Measurements from ENCODE around the gene AARS2. TPM values are rescaled to one million over a fixed set of nuclear protein-coding genes. Genes with fewer than 3 reads are reported as not detected.
A peak's percentile ranks its signal among the peaks of the same experiment; 100 is the strongest.

The AARS2 gene
- total and polyA plus RNA-seq, 4 experiments from 2014 or later = 4.2 to 25.6 (median 16.9) TPM

DNA sequence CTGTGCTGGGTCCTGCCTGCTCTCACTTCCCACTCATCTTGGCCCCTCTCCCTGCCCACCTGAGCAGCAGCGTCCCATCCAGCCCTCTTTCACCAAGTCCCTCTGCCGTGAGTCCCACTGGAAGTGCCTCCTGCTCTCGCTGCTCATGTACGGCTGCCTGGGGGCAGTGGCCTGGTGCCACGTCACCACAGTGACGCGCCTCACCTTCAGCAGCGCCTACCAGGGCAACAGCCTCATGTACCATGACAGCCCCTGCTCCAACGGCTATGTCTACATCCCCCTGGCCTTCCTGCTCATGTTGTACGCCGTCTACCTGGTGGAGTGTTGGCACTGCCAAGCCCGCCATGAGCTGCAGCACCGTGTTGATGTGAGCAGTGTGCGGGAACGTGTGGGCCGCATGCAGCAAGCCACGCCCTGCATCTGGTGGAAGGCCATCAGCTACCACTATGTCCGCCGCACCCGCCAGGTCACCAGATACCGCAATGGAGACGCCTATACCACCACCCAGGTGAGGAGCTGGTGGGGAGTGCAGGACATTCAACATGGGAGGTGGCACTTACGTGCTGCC lies 40.1 kb downstream of the AARS2 start:
- Histone ChIP-seq H3K27ac (ENCODE audit: low read depth, low read length) (no peak overlapping the region), H3K4me1 (ENCODE audit: insufficient read depth, low read length) (peaks cover 7% of the 10 kb centered on the region), H3K27me3 (ENCODE audit: insufficient read depth, low read length) (peaks cover 43% of the 10 kb centered on the region), H3K4me3 (ENCODE audit: low read length in 2 of 2) (no peak overlapping the region), H3K9me3 (ENCODE audit: control insufficient read depth in 1 of 2, low read length in 2 of 2) (no peaks in the 10 kb centered on the region), H3K36me3 (ENCODE audit: insufficient read depth, low read length) (no peaks in the 10 kb centered on the region)
- Mint-ChIP-seq H3K9me3 (peaks cover 0 to 2% (median 0%) of the 10 kb centered on the region in 8 donors), H3K36me3 (peaks cover 0 to 5% of the 10 kb centered on the region in 2 donors), H3K27me3 (peaks cover 45 to 63% of the 10 kb centered on the region in 2 donors), H3K4me1 (peaks cover 0 to 19% (median 4%) of the 10 kb centered on the region in 4 donors), H3K4me3 (peak overlapping the region in 1 of 8 donors; percentile 23), H3K27ac (no peak overlapping the region)
- CTCF ChIA-PET (ENCODE audit: partially characterized antibody) = no interaction called here
- no peak for DNase-seq
- intact Hi-C loops (cut with micrococcal nuclease) = no loop called here
- POLR2A ChIA-PET (ENCODE audit: partially characterized antibody) = no interaction called here

DNA sequence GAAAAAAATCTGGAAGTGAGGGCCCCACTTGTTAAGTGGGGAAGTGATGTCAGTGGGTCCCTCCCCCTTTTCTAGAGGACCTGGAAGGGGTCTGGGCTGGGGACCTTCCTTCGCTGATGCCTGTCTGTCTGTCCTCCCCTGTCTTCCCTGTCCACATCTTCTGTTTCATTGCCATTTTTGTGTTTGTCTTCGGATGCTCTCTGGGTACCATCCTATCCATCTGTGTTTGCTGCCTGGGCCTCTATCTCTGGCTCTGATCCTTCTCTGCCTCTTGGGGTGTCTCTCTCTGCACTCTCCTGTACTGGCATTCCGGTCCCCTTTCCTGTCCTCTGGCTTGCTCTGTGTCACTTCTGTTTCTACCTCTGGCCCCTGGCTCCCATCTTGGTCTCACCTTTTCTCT lies 40.6 kb downstream of the AARS2 start:
- Mint-ChIP-seq H3K36me3 (peaks cover 0 to 5% of the 10 kb centered on the region in 2 donors), H3K27me3 (peaks cover 40 to 58% of the 10 kb centered on the region in 2 donors), H3K4me1 (peaks cover 0 to 24% (median 4%) of the 10 kb centered on the region in 4 donors), H3K4me3 (peak overlapping the region in 3 of 8 donors; percentile 14 to 23 (median 21)), H3K27ac (no peak overlapping the region), H3K9me3 (peaks cover 0 to 2% (median 0%) of the 10 kb centered on the region in 8 donors)
- Histone ChIP-seq H3K27me3 (ENCODE audit: insufficient read depth, low read length) (peaks cover 43% of the 10 kb centered on the region), H3K9me3 (ENCODE audit: control insufficient read depth in 1 of 2, low read length in 2 of 2) (no peaks in the 10 kb centered on the region), H3K27ac (ENCODE audit: low read depth, low read length) (no peak overlapping the region), H3K36me3 (ENCODE audit: insufficient read depth, low read length) (no peaks in the 10 kb centered on the region), H3K4me3 (ENCODE audit: low read length in 2 of 2) (no peak overlapping the region), H3K4me1 (ENCODE audit: insufficient read depth, low read length) (peaks cover 7% of the 10 kb centered on the region)
- no peak for DNase-seq
- CTCF ChIA-PET (ENCODE audit: partially characterized antibody) = no interaction called here
- intact Hi-C loops (cut with micrococcal nuclease) = no loop called here
- POLR2A ChIA-PET (ENCODE audit: partially characterized antibody) = no interaction called here

DNA sequence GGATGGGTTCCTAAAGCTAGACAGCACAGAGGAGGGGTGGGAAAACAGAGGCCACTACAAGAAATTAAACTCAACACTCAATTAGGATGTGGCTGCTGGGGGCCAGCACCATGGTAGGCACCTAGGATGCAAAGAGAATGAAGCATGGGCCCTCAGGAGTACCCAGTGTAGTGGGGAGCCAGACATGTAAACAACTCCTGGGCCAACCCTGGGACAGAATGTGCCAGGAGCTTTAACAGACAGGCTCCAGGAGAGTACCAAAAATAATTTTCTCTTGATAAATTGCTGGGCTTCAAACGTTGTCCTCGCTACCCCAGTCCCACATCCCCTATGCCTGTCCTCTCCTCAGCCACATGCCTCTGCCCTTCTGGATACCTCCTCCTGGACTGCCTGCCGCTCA lies 41.2 kb downstream of the AARS2 start:
- ChIA-PET POLR2A (ENCODE audit: partially characterized antibody) (interaction anchor here (1.0 kb wide), 1 partner anchor 66 kb away, joined by 3 read pairs; no protein-coding TSS in a partner anchor), CTCF (ENCODE audit: partially characterized antibody) (no interaction called here)
- peaks cover 7% of the 10 kb centered on the region for H3K4me1 ChIP-seq (ENCODE audit: insufficient read depth, low read length)
- no peak overlapping the region for H3K27ac ChIP-seq (ENCODE audit: low read depth, low read length)
- no peak overlapping the region for H3K4me3 ChIP-seq (ENCODE audit: low read length in 2 of 2)
- H3K27me3 ChIP-seq (ENCODE audit: insufficient read depth, low read length) = peaks cover 39% of the 10 kb centered on the region
- H3K36me3 ChIP-seq (ENCODE audit: insufficient read depth, low read length) = no peaks in the 10 kb centered on the region
- H3K27ac Mint-ChIP-seq = peak overlapping the region in 1 of 7 donors; percentile 35
- intact Hi-C loops (cut with micrococcal nuclease) = no loop called here
- peaks cover 0 to 5% of the 10 kb centered on the region in 2 donors for H3K36me3 Mint-ChIP-seq
- peaks cover 34 to 52% of the 10 kb centered on the region in 2 donors for H3K27me3 Mint-ChIP-seq
- peak overlapping the region in 5 of 8 donors; percentile 10 to 79 (median 21) for H3K4me3 Mint-ChIP-seq
- H3K9me3 Mint-ChIP-seq = peaks cover 0 to 2% (median 0%) of the 10 kb centered on the region in 8 donors
- no peak for DNase-seq
- H3K4me1 Mint-ChIP-seq = peaks cover 0 to 21% (median 4%) of the 10 kb centered on the region in 4 donors
- H3K9me3 ChIP-seq (ENCODE audit: control insufficient read depth in 1 of 2, low read length in 2 of 2) = no peaks in the 10 kb centered on the region

DNA sequence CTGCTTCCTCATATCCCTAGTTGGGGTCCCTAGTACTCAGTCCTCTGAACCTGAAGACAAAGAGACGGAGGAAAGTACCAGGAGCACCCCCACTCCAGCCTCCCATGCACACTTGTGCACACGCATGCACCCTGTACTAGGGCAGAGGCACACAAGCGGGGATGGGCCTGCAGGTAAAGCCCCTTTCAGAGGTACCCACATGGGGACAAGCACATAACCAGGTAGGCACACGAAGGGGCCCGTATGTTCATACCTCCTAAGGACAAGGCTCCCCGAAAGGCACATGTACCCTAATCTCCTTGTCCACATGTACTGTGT lies 41.8 kb downstream of the AARS2 start:
- Histone ChIP-seq H3K9me3 (ENCODE audit: control insufficient read depth in 1 of 2, low read length in 2 of 2) (no peaks in the 10 kb centered on the region), H3K27ac (ENCODE audit: low read depth, low read length) (no peak overlapping the region), H3K36me3 (ENCODE audit: insufficient read depth, low read length) (no peaks in the 10 kb centered on the region), H3K4me1 (ENCODE audit: insufficient read depth, low read length) (peaks cover 7% of the 10 kb centered on the region), H3K27me3 (ENCODE audit: insufficient read depth, low read length) (peaks cover 33% of the 10 kb centered on the region), H3K4me3 (ENCODE audit: low read length in 2 of 2) (no peak overlapping the region)
- Mint-ChIP-seq H3K9me3 (peaks cover 0 to 2% (median 0%) of the 10 kb centered on the region in 8 donors), H3K27ac (peak overlapping the region in 2 of 7 donors; percentile 35 to 74), H3K36me3 (peaks cover 0 to 5% of the 10 kb centered on the region in 2 donors), H3K4me3 (peak overlapping the region; percentile 35 to 79 (median 76)), H3K4me1 (peaks cover 0 to 17% (median 7%) of the 10 kb centered on the region in 4 donors), H3K27me3 (peaks cover 31 to 48% of the 10 kb centered on the region in 2 donors)
- intact Hi-C loops (cut with micrococcal nuclease) = no loop called here
- no peak for DNase-seq
- CTCF ChIA-PET (ENCODE audit: partially characterized antibody) = interaction anchor here (8.3 kb wide), 1 partner anchor 17 kb away, joined by 82 read pairs; the partner anchor contains the start of gene SLC35B2
- POLR2A ChIA-PET (ENCODE audit: partially characterized antibody) = interaction anchor here (1.0 to 2.1 kb wide), 3 partner anchors 15 to 66 kb away, joined by 3 to 13 read pairs (median 6); partner anchors contain the start of genes HSP90AB1 and SLC35B2

DNA sequence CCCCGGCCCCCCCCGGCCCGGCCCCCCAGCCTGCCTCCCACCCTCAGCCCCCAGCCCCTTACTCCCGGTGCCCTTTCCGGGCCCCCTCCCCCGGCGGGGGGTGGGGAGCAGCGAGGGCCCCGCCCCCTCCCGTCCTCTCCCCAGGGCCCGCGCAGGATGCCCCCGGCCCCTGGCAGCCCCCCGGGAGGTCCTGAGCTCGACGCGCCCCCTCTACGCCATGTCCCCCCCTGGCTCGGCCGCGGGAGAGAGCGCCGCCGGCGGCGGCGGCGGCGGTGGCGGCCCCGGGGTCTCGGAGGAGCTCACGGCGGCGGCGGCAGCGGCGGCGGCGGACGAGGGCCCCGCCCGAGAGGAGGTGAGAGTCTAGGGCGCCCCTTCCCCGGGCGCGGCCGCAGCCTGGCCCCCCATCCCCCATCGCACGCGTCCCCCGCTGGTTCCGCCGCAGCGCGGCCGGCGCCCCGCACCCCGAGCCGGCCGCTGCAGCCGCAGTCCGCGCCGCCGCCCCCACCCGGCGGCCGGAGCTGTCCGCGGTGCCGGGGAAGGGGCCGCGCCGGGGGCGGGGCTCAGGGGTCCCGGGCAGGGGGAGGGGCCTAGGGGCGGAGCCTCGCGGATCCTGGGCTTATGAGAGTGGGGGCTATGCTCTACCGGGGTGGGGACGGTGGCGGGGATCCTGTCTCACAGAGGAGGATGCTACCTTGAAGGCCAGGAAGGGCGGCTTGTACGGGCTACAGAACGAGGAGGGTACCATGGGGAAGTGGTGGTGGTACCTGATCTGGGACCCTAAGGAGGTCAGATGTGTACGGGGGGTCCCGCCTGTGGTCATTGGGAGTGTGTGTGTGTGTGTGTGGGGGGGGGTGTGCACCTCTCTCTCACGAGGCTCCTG lies 42.4 kb downstream of the AARS2 start:
- no peaks in the 10 kb centered on the region for H3K9me3 ChIP-seq (ENCODE audit: control insufficient read depth in 1 of 2, low read length in 2 of 2)
- H3K36me3 ChIP-seq (ENCODE audit: insufficient read depth, low read length) = no peaks in the 10 kb centered on the region
- intact Hi-C loops (cut with micrococcal nuclease) = no loop called here
- peaks cover 0 to 17% (median 7%) of the 10 kb centered on the region in 4 donors for H3K4me1 Mint-ChIP-seq
- ChIA-PET POLR2A (ENCODE audit: partially characterized antibody) (interaction anchor here (1.0 to 2.1 kb wide), 4 partner anchors 14 to 65 kb away, joined by 3 to 13 read pairs (median 4); partner anchors contain the start of genes HSP90AB1 and SLC35B2), CTCF (ENCODE audit: partially characterized antibody) (interaction anchor here (1.4 to 8.3 kb wide), 3 partner anchors 16 to 98 kb away, joined by 4 to 82 read pairs (median 5); partner anchors contain the start of genes AARS2 and SLC35B2)
- no peak for DNase-seq
- peaks cover 0 to 2% (median 0%) of the 10 kb centered on the region in 8 donors for H3K9me3 Mint-ChIP-seq
- H3K36me3 Mint-ChIP-seq = peaks cover 0 to 5% of the 10 kb centered on the region in 2 donors
- peak overlapping the region; percentile 64 to 79 (median 76) for H3K4me3 Mint-ChIP-seq
- H3K27ac ChIP-seq (ENCODE audit: low read depth, low read length) = no peak overlapping the region
- H3K27me3 ChIP-seq (ENCODE audit: insufficient read depth, low read length) = peaks cover 33% of the 10 kb centered on the region
- no peak overlapping the region for H3K4me3 ChIP-seq (ENCODE audit: low read length in 2 of 2)
- peak overlapping the region in 2 of 7 donors; percentile 35 to 74 for H3K27ac Mint-ChIP-seq
- H3K27me3 Mint-ChIP-seq = peaks cover 31 to 48% of the 10 kb centered on the region in 2 donors
- peaks cover 7% of the 10 kb centered on the region for H3K4me1 ChIP-seq (ENCODE audit: insufficient read depth, low read length)

DNA sequence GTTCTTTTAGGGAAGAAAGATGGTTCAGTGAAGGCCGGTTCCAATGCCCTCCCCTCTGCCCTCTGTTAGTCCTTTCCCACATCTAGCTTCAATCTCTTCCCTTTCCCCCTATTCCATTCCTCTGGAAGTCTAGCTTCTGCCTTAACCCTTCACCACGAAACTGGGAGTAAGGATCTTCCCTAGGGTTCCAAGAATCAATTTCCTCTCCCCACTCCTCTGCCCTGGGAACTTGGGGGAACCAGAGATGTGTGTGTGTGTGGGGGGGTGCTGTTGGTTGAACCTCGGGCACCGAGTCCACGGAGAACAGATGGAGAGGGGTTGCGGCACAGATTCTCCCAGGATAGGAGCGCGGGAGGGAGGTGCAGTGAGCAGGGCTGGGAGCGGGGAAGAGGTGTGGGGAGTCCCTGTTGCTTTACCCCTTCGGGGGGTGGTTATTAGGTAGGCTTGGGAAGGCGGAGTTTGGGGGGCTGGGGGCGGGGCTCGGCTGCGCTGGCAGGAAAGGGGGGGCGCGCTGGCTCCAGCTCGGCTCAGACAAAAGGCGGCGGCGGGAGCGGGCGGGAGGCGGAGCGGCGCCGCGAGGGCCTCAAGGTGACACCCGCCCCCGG lies 43.1 kb downstream of the AARS2 start, which contains the start of gene TMEM151B:
Gene TMEM151B (plus strand): TSS at position 530 of the 605 bp plus-strand sequence. CDS start 293 bp downstream, outside the sequence.
- peaks cover 0 to 17% (median 8%) of the 10 kb centered on the region in 4 donors for H3K4me1 Mint-ChIP-seq
- H3K9me3 Mint-ChIP-seq = peaks cover 0 to 2% (median 0%) of the 10 kb centered on the region in 8 donors
- peaks cover 31 to 48% of the 10 kb centered on the region in 2 donors for H3K27me3 Mint-ChIP-seq
- peaks cover 7% of the 10 kb centered on the region for H3K4me1 ChIP-seq (ENCODE audit: insufficient read depth, low read length)
- H3K36me3 Mint-ChIP-seq = peaks cover 1 to 5% of the 10 kb centered on the region in 2 donors
- H3K4me3 Mint-ChIP-seq = peak within 1 kb of the TSS; percentile 64 to 79 (median 76)
- intact Hi-C loops (cut with micrococcal nuclease) = loop anchor here (2.0 kb wide), 1 partner anchor 117 kb away; the partner anchor contains the start of gene CDC5L
- H3K9me3 ChIP-seq (ENCODE audit: control insufficient read depth in 1 of 2, low read length in 2 of 2) = no peaks in the 10 kb centered on the region
- no peaks in the 10 kb centered on the region for H3K36me3 ChIP-seq (ENCODE audit: insufficient read depth, low read length)
- ChIA-PET CTCF (ENCODE audit: partially characterized antibody) (interaction anchor here (1.4 to 8.3 kb wide), 7 partner anchors 15 to 187 kb away, joined by 4 to 82 read pairs (median 14); partner anchors contain the start of genes AARS2, SLC35B2 and SPATS1), POLR2A (ENCODE audit: partially characterized antibody) (interaction anchor here (1.0 to 2.1 kb wide), 3 partner anchors 13 to 42 kb away, joined by 3 to 13 read pairs (median 6); partner anchors contain the start of genes HSP90AB1 and SLC35B2)
- peak within 1 kb of the TSS in 4 of 7 donors; percentile 3 to 74 (median 45) for H3K27ac Mint-ChIP-seq
- peaks cover 33% of the 10 kb centered on the region for H3K27me3 ChIP-seq (ENCODE audit: insufficient read depth, low read length)
- no peak within 1 kb of the TSS for H3K27ac ChIP-seq (ENCODE audit: low read depth, low read length)
- DNase-seq = no peak
- H3K4me3 ChIP-seq (ENCODE audit: low read length in 2 of 2) = no peak within 1 kb of the TSS
